ENCODE measurements around the gene KDM1B.

Gene KDM1B

GRCh38 chr6:18265787-18266522 lies 110.7 kb downstream of the KDM1B start:
- Histone ChIP-seq H3K27ac (ENCODE audit: low read depth in 2 of 2, low read length in 2 of 2) (no peak overlapping the region), H3K27me3 (ENCODE audit: control insufficient read depth in 2 of 2, insufficient read depth in 2 of 2, low read length in 2 of 2) (no peaks in the 10 kb centered on the region), H3K36me3 (ENCODE audit: control insufficient read depth in 2 of 2, insufficient read depth in 2 of 2, low read length in 2 of 2) (no peaks in the 10 kb centered on the region), H3K9ac (ENCODE audit: low read depth in 1 of 2, low read length in 2 of 2) (no peak overlapping the region), H3K9me3 (ENCODE audit: control insufficient read depth in 2 of 2, low read length in 2 of 2) (no peaks in the 10 kb centered on the region), H3K4me3 (ENCODE audit: low read length in 2 of 2) (no peak overlapping the region), H3K4me1 (ENCODE audit: control insufficient read depth in 2 of 2, insufficient read depth in 2 of 2, low read length in 2 of 2) (peaks cover 0 to 3% of the 10 kb centered on the region in 2 donors)

GRCh38 chr6:18266523-18266912 lies 111.3 kb downstream of the KDM1B start:
- H3K36me3 ChIP-seq (ENCODE audit: control insufficient read depth in 2 of 2, insufficient read depth in 2 of 2, low read length in 2 of 2): no peaks in the 10 kb centered on the region
- H3K9ac ChIP-seq (ENCODE audit: low read depth in 1 of 2, low read length in 2 of 2): no peak overlapping the region
- H3K4me1 ChIP-seq (ENCODE audit: control insufficient read depth in 2 of 2, insufficient read depth in 2 of 2, low read length in 2 of 2): peaks cover 0 to 3% of the 10 kb centered on the region in 2 donors
- H3K9me3 ChIP-seq (ENCODE audit: control insufficient read depth in 2 of 2, low read length in 2 of 2): no peaks in the 10 kb centered on the region
- H3K4me3 ChIP-seq (ENCODE audit: low read length in 2 of 2): no peak overlapping the region
- H3K27ac ChIP-seq (ENCODE audit: low read depth in 2 of 2, low read length in 2 of 2): no peak overlapping the region
- H3K27me3 ChIP-seq (ENCODE audit: control insufficient read depth in 2 of 2, insufficient read depth in 2 of 2, low read length in 2 of 2): no peaks in the 10 kb centered on the region

- H3K4me3 ChIP-seq (ENCODE audit: low read length in 2 of 2): no peak overlapping the region
- no peaks in the 10 kb centered on the region for H3K36me3 ChIP-seq (ENCODE audit: control insufficient read depth in 2 of 2, insufficient read depth in 2 of 2, low read length in 2 of 2)
- no peaks in the 10 kb centered on the region for H3K9me3 ChIP-seq (ENCODE audit: control insufficient read depth in 2 of 2, low read length in 2 of 2)
- H3K9ac ChIP-seq (ENCODE audit: low read depth in 1 of 2, low read length in 2 of 2): no peak overlapping the region
- H3K27me3 ChIP-seq (ENCODE audit: control insufficient read depth in 2 of 2, insufficient read depth in 2 of 2, low read length in 2 of 2): no peaks in the 10 kb centered on the region
- H3K27ac ChIP-seq (ENCODE audit: low read depth in 2 of 2, low read length in 2 of 2): no peak overlapping the region
- H3K4me1 ChIP-seq (ENCODE audit: control insufficient read depth in 2 of 2, insufficient read depth in 2 of 2, low read length in 2 of 2): peaks cover 4 to 10% of the 10 kb centered on the region in 2 donors
These were observed 112.8 kb downstream of the KDM1B start for GRCh38 chr6:18268066-18268465.

GRCh38 chr6:18269253-18269652 lies 114.0 kb downstream of the KDM1B start:
- H3K9ac ChIP-seq (ENCODE audit: low read depth in 1 of 2, low read length in 2 of 2): no peak overlapping the region
- no peaks in the 10 kb centered on the region for H3K36me3 ChIP-seq (ENCODE audit: control insufficient read depth in 2 of 2, insufficient read depth in 2 of 2, low read length in 2 of 2)
- peaks cover 4 to 10% of the 10 kb centered on the region in 2 donors for H3K4me1 ChIP-seq (ENCODE audit: control insufficient read depth in 2 of 2, insufficient read depth in 2 of 2, low read length in 2 of 2)
- H3K9me3 ChIP-seq (ENCODE audit: control insufficient read depth in 2 of 2, low read length in 2 of 2): no peaks in the 10 kb centered on the region
- no peak overlapping the region for H3K4me3 ChIP-seq (ENCODE audit: low read length in 2 of 2)
- H3K27ac ChIP-seq (ENCODE audit: low read depth in 2 of 2, low read length in 2 of 2): no peak overlapping the region
- no peaks in the 10 kb centered on the region for H3K27me3 ChIP-seq (ENCODE audit: control insufficient read depth in 2 of 2, insufficient read depth in 2 of 2, low read length in 2 of 2)

GRCh38 chr6:18269717-18270116 lies 114.5 kb downstream of the KDM1B start:
- Histone ChIP-seq H3K27ac (ENCODE audit: low read depth in 2 of 2, low read length in 2 of 2) (no peak overlapping the region), H3K9ac (ENCODE audit: low read depth in 1 of 2, low read length in 2 of 2) (no peak overlapping the region), H3K36me3 (ENCODE audit: control insufficient read depth in 2 of 2, insufficient read depth in 2 of 2, low read length in 2 of 2) (no peaks in the 10 kb centered on the region), H3K27me3 (ENCODE audit: control insufficient read depth in 2 of 2, insufficient read depth in 2 of 2, low read length in 2 of 2) (no peaks in the 10 kb centered on the region), H3K9me3 (ENCODE audit: control insufficient read depth in 2 of 2, low read length in 2 of 2) (no peaks in the 10 kb centered on the region), H3K4me1 (ENCODE audit: control insufficient read depth in 2 of 2, insufficient read depth in 2 of 2, low read length in 2 of 2) (peaks cover 4 to 10% of the 10 kb centered on the region in 2 donors), H3K4me3 (ENCODE audit: low read length in 2 of 2) (no peak overlapping the region)

GRCh38 chr6:18270216-18270615 lies 115.0 kb downstream of the KDM1B start:
- Histone ChIP-seq H3K36me3 (ENCODE audit: control insufficient read depth in 2 of 2, insufficient read depth in 2 of 2, low read length in 2 of 2) (no peaks in the 10 kb centered on the region), H3K4me1 (ENCODE audit: control insufficient read depth in 2 of 2, insufficient read depth in 2 of 2, low read length in 2 of 2) (peaks cover 4 to 6% of the 10 kb centered on the region in 2 donors), H3K9me3 (ENCODE audit: control insufficient read depth in 2 of 2, low read length in 2 of 2) (no peaks in the 10 kb centered on the region), H3K27me3 (ENCODE audit: control insufficient read depth in 2 of 2, insufficient read depth in 2 of 2, low read length in 2 of 2) (no peaks in the 10 kb centered on the region), H3K9ac (ENCODE audit: low read depth in 1 of 2, low read length in 2 of 2) (no peak overlapping the region), H3K27ac (ENCODE audit: low read depth in 2 of 2, low read length in 2 of 2) (no peak overlapping the region), H3K4me3 (ENCODE audit: low read length in 2 of 2) (no peak overlapping the region)
